Stimulated activated CD8-positive, alpha-beta memory T cell treated with anti-CD3 and anti-CD28 coated beads, Interleukin-12 subunit alpha, Interleukin-12 subunit beta, amount 100 ng/mL, for 4 hours (primary cell): ENCODE results near the gene ARHGAP1.

Experiments
- DNase-seq: peaks from one replicate; pipeline ENCODE4 v3.0.0-alpha.2; 2020; ENCODE audit warnings: low read depth

The ARHGAP1 gene

DNA sequence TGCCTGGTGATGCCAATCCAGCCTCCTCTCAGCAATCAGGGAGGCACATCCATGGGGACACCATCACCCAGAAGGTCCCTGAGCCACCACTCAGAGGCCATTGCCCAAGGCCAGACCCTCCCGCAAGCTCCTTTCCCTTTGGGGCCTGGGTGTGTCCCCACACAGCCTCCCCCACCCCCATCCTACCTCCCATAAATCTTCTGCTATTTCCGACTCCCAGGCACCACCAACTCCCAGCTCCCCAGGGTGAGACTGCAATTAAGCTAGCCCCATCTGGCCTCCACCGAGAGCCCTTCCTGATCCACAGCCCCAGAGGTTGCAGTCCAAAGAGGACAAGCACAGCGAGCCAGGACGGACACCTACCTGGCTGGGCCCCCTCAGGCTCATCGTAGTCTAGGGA, 6.3 kb downstream of the ARHGAP1 start:
- no peak for DNase-seq

DNA sequence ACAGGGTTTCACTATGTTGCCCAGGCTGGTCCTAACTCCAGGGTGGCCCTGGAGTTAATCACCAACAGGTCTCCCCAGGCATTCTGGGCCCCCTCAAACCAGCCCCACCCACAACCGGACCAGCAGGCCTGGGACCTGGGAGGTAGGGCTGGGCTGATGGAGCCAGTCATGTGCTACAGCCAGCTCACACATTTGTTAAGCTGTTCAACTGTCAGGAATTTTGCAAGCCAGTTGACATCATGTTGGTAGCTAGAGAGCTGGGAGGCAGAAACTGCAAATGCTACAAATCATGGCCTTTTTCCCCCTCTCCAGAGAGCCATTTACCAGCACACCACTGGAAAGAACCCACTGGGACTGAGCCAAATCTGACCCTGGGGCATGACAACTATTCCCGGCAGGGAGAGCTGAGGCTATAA, 6.8 kb downstream of the ARHGAP1 start:
- DNase-seq, result no peak

- DNase-seq, result no peak
Measured at GRCh38 chr11:46692450-46692849, 8.0 kb downstream of the ARHGAP1 start.

DNA sequence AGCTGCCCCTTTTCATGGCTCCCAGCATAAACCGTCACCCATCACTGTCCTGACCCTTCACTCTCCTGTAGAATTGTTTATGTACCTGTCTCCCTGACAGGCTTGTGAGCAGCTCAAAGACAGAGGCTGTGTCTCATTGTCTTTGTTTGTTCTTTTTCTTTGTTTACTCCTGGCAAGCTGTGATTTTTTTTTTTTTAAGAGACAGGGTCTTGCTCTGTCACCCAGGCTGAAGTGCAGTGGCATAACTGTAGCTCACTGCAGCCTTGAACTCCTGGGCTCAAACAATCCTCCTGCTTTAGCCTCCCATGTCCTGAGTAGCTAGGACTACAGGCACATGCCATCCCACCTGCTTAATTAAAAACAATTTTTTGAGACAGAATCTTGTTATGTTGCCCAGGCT, 9.7 kb downstream of the ARHGAP1 start:
- no peak for DNase-seq

- no peak for DNase-seq
Measured at GRCh38 chr11:46686886-46687795, 13.3 kb downstream of the ARHGAP1 start.

GRCh38 chr11:46684367-46684766, 16.1 kb downstream of the ARHGAP1 start:
- DNase-seq, result no peak

DNA sequence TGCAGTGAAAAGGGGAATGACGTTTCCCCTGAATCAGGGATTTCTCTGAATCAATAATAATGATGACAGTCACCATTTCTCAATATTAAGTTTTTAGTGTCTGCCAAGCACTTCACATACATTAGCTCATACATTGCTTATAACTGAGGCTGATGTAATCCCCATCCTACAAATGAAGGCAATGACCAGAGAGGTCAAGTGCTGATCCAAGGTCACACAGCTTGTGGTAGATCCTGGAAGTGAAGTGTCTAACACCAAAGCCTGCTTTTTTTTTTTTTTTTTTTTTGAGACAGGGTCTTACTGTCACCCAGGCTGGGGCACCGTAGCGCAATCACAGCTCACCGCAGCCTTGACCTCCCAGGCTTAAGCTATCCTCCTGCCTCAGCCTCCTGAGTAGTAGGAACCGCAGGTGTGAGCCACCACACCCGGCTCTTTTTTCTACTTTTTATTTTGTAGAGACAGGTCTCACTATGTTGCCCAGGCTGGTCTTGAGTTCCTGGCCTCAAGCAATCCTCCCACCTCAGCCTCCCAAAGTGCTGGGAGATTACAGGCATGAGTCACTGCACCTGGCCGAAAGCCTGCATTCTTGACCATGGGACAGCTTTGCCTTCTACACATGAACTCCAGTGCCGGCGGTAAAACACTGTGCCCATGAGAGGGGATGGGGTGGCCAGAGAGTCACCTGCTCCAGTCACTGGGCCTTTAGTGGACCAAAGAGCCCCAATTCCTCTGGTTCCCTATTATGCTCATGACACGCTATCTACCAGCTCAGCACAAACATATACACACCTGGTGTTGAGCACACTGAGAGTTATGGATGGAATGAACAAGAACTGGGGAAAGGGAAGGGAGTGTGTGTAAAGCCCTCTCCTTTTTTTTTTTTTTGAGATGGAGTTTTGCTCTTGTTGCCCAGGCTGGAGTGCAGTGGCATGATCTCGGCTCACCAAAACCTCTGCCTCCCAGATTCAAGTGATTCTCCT, 17.4 kb downstream of the ARHGAP1 start:
- no peak for DNase-seq

GRCh38 chr11:46681814-46682213, 18.6 kb downstream of the ARHGAP1 start:
- no peak for DNase-seq

GRCh38 chr11:46680815-46681214, 19.6 kb downstream of the ARHGAP1 start:
- DNase-seq, result no peak

DNA sequence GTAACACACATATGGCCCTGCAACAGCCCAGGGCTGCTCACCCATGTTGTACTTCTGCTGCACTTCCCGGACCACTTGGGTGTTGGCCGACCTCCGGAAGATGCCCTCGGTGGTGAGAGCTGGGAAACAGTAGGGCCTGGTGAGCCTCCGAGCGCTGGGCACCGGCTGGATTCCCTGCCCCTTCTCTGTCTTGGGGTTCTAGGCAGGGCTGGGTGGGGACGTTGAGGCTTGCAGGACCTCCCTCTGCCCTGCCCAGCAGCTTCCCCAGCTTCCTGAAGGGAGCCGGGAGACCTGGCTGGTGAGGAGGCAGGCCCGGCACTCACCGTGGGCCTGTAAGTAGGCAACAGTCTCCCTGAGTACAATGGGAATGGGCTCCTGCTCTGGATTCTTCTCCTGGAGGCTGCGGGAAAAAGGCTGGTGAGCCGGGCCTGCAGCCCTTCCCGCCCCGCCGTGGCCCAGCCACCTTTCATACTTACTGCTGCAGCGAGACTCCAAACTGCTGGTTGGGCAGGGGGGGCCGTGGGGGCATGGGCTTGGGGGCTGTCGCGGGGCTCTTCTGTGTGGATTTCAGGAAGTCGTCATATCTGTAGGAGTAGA, 20.2 kb downstream of the ARHGAP1 start:
- no peak for DNase-seq

GRCh38 chr11:46679241-46680163, 20.9 kb downstream of the ARHGAP1 start:
- DNase-seq, result no peak

DNA sequence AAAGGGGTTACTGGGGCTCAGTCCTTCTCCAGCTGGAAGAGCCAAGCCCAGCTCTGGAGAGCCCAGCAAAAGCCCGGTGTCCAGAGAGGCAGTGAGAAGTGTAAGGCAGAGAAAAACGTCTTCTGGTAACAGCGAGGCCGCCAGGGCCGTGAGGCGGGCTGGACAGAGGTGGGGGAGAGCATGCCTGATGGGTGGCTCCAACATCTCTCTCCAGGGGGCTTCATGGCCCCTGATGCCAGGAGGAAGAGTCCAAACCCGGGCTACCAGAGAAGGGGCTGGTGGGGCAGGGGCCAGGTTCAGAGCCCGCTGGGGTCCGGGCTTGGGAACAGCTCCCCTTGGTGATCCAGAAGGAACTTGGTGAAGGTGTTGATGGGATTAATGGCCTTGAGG, 21.7 kb downstream of the ARHGAP1 start:
- DNase-seq, result no peak

DNA sequence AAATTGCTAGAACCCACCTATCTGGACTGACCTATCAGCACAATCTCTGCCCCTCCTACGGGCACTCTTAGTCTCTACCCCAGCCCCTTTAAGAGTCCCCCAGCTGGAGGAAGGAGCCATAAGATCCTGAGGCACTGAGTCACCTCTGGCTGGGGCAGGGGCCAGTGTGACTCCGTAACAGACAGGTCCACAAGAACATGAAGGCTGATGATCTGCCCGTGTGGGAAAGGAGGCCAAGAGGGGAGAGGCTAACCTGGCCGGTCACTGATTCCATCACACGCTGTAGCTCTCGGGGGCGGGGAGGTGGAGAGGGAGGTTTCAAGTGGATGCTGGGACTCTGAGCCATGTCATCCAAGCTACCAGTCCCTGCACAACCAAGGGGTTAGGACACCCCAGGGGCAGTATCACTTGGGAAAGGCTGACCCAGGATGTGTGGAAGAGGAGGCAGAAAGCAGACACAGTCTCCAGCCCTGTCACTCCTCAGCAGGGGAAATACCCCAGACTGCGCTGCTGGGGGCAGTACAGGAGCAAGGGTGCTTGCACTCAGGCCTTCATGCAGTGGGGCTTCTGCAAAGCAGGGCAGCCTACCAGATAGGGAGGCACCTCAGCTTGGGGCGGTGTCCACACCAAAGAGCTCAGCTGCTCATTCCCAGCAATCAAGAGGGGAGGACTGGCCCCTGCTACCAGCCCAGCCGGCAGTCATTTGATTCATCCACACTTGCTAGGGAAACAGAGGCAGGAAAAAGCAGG, 22.3 kb downstream of the ARHGAP1 start:
- DNase-seq, result no peak

DNA sequence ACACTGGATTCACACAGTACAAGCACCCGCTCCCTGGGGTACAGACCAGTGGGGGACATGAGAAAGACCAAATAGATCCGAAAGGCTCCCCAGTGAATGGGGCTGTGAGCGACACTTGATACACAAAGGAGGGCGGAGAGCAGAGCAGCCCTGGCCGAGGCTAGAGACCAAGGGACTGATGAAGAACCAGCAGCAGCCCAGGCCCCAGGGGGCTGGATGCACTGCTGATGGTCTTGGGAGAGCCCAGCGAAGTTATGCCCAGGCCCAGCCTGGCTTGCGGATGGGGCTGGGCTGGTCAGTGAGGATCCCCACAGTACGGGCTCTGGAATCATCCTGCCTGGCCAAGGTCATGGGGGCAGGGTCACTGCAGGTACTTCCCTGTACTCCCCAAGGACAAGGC, 23.2 kb downstream of the ARHGAP1 start:
- no peak for DNase-seq

DNA sequence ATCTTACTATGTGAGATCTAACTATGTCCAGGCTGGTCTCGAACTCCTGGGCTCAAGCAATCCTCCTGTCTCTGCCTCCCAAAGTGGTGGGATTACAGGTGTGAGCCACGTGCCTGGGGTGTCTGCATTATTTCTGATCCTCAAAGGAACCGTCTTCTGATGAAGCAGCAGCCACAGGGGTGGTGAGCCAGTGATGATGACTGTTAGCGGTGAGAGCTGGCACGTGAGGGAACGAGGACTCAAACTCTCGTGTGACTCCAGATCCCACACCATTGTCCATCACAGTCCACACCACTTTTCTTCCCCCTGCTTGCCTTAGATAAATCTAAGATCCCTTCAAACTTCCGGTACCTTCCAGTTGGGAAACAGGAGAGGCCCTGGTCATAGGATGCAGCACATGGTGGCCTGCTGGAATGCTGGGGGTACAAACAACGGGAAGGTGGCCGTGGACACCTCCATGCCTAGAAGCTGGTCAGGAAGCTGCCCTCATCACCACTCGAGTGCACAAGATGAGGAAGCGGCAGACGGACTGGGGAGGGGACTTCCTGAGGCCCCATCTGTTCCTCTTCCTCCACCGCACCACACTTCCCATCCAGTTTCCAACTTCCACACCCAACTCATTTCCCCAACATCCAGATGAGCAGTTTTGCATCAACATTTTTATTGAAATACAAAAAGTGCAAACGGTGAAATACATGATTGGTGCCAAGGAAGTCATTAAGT, 23.8 kb downstream of the ARHGAP1 start:
- DNase-seq, result no peak

- DNase-seq, result no peak
Measured at GRCh38 chr11:46675949-46676348, 24.5 kb downstream of the ARHGAP1 start.

DNA sequence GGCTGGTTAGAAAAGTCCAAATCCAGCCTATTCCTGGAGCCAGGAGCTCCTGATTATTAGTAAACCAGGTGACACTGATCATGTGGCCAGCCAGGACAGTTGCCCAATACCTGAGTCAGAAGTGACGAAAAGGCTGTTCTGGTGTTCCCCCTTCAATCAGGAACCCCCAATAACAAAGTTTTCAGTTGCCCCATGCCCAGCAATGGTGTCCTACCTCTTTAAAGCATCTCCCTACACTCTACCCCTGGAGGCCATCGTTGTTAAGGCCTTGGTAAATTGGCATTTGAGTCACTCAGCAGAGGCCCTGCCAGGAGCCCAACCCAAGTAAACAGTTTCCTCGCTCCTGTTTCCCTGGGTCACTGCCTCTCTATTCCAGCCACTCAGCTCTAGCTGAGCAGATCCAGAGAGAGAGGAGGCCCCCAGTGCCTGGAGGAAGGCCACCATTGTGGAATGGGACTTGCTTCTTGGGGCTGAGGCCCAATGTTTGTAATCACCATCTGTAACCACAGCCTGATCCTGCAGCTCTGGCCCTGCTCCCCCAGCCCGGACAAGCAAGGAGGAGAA, 25.0 kb downstream of the ARHGAP1 start:
- DNase-seq, result no peak

DNA sequence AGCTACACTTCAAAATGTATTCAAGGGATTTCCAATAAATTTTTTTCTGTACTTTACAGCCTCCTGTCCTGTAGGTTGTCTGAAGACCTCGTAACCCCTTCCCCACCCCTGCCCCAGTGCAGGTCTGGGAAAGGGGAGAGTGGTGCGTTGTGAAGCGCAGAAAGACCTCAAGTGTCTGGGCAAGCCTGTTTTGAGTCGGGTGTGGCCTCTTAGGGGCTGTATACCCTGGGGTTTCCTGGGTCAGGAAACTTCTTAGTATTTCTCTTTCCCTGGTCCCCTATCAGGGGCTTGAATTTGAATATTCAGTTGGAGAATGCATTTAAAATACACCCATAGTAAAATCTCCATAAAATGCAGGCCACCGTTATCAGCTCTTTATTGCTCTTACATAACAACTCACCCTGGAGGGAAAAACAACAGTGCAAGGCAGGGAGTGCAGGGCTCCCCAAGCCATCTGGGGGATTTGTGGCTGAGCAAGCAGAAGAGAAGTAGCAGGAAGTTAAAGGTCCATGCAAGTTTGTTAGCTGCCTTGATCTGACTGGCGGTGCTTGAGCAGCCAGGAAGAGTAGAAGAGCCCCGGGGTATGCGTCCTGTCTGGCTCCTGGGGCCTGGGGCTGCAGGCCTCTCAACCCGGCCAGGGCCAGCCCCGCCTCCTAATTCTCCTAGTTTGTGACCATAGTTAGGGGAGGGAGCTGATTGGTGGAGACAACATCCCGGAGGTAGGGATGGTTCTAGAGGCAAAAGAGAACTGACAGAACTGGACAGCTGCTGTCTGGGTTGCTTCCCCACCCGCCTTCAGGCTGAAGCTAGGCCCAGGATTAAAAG, 25.7 kb downstream of the ARHGAP1 start:
- DNase-seq, result no peak
